SH-SY5Y (cell line): Measurements from ENCODE around the gene MKX.

ENCODE experiments used
- GATA2 ChIP-seq: IDR thresholded peaks from 2 replicates; pipeline ENCODE4 v1.6.1; 2011; ENCODE audit warnings: mild to moderate bottlenecking, low read depth, low read length
- GATA3 ChIP-seq: IDR thresholded peaks from 2 replicates; pipeline ENCODE4 v1.6.1; 2011; ENCODE audit warnings: low read depth, mild to moderate bottlenecking, low read length, moderate library complexity

DNA sequence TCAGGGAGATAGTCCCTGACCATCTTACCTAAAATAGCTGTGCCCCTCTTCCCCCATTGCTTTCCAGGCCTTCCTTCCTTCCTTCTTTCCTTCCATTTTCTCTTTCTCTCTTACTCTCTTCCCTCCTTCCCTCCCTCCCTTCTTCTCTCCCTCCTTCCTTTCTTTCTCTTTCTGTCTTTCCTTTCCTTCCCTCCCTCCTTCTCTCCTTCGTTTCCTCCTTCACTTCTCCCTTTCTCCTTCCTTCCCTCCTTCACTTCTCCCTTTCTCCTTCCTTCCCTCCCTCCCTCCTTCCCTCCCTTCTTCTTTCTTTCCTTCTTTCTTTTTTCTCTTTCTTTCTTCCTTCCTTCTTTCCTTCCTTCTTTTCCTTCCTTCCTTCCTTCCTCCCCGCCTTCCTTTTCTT, 24.6 kb upstream of the MKX start:
- TF ChIP-seq GATA2 (no peak), GATA3 (no peak)
